ENCODE measurements around the gene TIMM10B. TPM values are rescaled to one million over a fixed set of nuclear protein-coding genes. Genes with fewer than 3 reads are reported as not detected.

TIMM10B gene
- total and polyA plus RNA-seq, 12 donors = 12.1 to 96.9 (median 40.5) TPM

DNA sequence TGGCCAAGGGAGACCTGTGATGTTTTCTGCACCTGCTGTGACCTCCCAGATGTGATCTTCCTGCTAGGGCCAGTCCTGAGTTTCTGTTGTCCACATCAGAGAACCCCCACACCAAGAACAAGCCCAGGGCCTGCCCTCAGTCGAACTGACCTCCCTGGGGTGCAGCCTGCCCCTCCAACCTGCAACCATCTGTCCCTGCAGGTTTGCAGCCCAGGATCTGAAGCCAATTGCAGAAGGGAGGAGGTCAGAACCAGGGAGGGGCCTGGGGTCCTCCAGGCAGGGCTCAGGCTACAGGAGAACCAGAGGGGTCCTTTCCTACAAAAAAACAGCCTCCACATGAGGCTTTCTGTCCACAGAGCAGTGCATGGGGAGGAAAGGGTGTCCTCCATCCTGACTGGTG is 8.4 kb upstream of the TIMM10B start:
- no peak for TF ChIP-seq POLR2A (IDR thresholded peaks at IDR 0.05)
- TF ChIP-seq, protein P1, sequence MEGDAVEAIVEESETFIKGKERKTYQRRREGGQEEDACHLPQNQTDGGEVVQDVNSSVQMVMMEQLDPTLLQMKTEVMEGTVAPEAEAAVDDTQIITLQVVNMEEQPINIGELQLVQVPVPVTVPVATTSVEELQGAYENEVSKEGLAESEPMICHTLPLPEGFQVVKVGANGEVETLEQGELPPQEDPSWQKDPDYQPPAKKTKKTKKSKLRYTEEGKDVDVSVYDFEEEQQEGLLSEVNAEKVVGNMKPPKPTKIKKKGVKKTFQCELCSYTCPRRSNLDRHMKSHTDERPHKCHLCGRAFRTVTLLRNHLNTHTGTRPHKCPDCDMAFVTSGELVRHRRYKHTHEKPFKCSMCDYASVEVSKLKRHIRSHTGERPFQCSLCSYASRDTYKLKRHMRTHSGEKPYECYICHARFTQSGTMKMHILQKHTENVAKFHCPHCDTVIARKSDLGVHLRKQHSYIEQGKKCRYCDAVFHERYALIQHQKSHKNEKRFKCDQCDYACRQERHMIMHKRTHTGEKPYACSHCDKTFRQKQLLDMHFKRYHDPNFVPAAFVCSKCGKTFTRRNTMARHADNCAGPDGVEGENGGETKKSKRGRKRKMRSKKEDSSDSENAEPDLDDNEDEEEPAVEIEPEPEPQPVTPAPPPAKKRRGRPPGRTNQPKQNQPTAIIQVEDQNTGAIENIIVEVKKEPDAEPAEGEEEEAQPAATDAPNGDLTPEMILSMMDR (IDR thresholded peaks at IDR 0.05) = no peak
- peaks cover 0 to 14% of the 10 kb centered on the region in 2 donors for H3K36me3 ChIP-seq (replicated peaks in 1 of 2)
- peaks cover 5 to 19% of the 10 kb centered on the region in 2 donors for H3K4me1 ChIP-seq (replicated peaks in 1 of 2)
- H3K27ac ChIP-seq = peak overlapping the region in 1 of 5 donors; percentile 97
- H3K9me3 ChIP-seq (replicated peaks in 1 of 3) = no peaks in the 10 kb centered on the region
- H3K27me3 ChIP-seq = no peaks in the 10 kb centered on the region
- no peak for DNase-seq
- 50 to 56% (median 54%) methylated on average over 1 of the region's 1 CpG; no CpG with 5 or more reads in 1 of the 4 donors for WGBS, 4 donors
- intact Hi-C loops (cut with DNase I) = no loop called here
- H3K4me3 ChIP-seq = peak overlapping the region in 2 of 4 donors; percentile 75 to 92

DNA sequence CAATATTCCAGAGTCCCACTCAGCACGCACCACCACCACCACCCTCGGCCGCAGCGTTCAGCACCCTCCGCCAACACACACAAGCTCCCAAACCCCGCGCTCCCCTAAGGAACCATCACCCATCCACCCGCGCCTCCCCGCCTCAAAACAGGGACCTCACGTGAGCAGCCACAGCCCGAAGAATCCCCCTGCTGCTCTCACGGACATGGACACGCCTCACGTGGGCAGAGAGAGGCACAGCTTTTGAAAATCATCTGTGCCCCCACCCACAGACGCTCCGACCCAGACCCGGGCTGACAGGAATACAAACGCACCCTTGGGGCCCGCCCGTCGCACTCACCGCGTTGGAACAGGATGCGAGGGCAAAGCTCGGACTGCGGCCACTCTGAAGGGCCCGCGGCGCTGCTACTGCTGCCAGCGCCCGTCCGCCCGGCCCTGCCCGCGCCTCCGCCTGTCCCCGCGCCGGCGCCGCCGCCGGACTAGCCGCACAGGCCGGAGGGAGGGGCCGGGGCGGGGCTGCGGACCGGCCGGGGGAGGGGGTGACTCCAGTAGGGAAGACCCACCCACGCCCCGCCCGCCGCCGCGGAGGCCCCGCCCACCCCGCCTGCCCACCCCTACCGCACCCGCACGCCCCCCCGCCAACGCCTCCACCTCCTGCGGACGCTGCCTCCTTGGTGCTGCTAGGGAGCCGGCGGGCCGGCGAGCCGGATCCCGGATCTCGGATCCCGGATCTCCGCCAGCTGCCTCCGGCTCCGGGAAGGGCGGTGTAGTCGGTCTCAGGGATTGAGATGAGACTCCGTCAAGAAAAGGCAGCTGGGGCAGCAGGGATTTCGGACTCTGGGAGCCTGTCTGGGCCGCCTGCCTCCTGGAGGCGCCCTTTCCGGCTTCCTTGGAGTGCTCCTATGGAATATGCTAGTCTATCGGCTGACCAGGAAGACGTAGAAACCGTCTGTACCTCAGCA is 7.6 kb upstream of the TIMM10B start, which contains the start of gene TRIM3:
TSS of gene TRIM3 (minus strand) at position 491 of the 962 bp plus-strand sequence. CDS start 8,246 bp downstream, outside the sequence.
- no peaks in the 10 kb centered on the region for H3K9me3 ChIP-seq (replicated peaks in 1 of 3)
- H3K27me3 ChIP-seq = no peaks in the 10 kb centered on the region
- intact Hi-C loops (cut with DNase I) = no loop called here
- H3K4me1 ChIP-seq (replicated peaks in 1 of 2) = peaks cover 5 to 15% of the 10 kb centered on the region in 2 donors
- DNase-seq = peak; percentile 95 to 97 (median 95)
- peak within 1 kb of the TSS; percentile 84 to 97 (median 95) for H3K27ac ChIP-seq
- TF ChIP-seq POLR2A (IDR thresholded peaks at IDR 0.05) = peak; percentile 68 to 86
- TF ChIP-seq, protein P1 (IDR thresholded peaks at IDR 0.05) = no peak
- H3K36me3 ChIP-seq (replicated peaks in 1 of 2) = peaks cover 0 to 22% of the 10 kb centered on the region in 2 donors
- peak within 1 kb of the TSS in 2 of 4 donors; percentile 75 to 92 for H3K4me3 ChIP-seq
- WGBS, 4 donors = 0 to 10% (median 1%) methylated on average over 4 to 87 of the region's 87 CpGs

- Histone ChIP-seq H3K4me3 (peak overlapping the region in 2 of 4 donors; percentile 63 to 92), H3K4me1 (replicated peaks in 1 of 2) (peaks cover 5 to 14% of the 10 kb centered on the region in 2 donors), H3K36me3 (replicated peaks in 1 of 2) (peaks cover 0 to 26% of the 10 kb centered on the region in 2 donors), H3K9me3 (replicated peaks in 1 of 3) (no peaks in the 10 kb centered on the region), H3K27ac (peak overlapping the region; percentile 84 to 97 (median 95)), H3K27me3 (no peaks in the 10 kb centered on the region)
- 24 to 37% (median 32%) methylated on average over 6 to 7 of the region's 7 CpGs for whole genome bisulfite sequencing, 4 donors
- no peak for TF ChIP-seq POLR2A (IDR thresholded peaks at IDR 0.05)
- TF ChIP-seq, protein P1 (IDR thresholded peaks at IDR 0.05) = no peak
- intact Hi-C loops (cut with DNase I) = no loop called here
- no peak for DNase-seq
Measured at GRCh38 chr11:6474413-6474792, 6.9 kb upstream of the TIMM10B start.

- H3K27ac ChIP-seq = peak overlapping the region in 3 of 5 donors; percentile 95 to 97 (median 95)
- H3K4me1 ChIP-seq (replicated peaks in 1 of 2) = peaks cover 10 to 18% of the 10 kb centered on the region in 2 donors
- no peak overlapping the region for H3K4me3 ChIP-seq
- WGBS, 4 donors = 71 to 74% (median 73%) methylated on average over 3 of the region's 3 CpGs
- no peaks in the 10 kb centered on the region for H3K9me3 ChIP-seq (replicated peaks in 1 of 3)
- intact Hi-C loops (cut with DNase I) = no loop called here
- no peaks in the 10 kb centered on the region for H3K27me3 ChIP-seq
- TF ChIP-seq, protein P1 (IDR thresholded peaks at IDR 0.05) = no peak
- TF ChIP-seq POLR2A (IDR thresholded peaks at IDR 0.05) = no peak
- no peak for DNase-seq
- peaks cover 0 to 26% of the 10 kb centered on the region in 2 donors for H3K36me3 ChIP-seq (replicated peaks in 1 of 2)
Measured at GRCh38 chr11:6474806-6475500, 6.3 kb upstream of the TIMM10B start.
